OCI-LY1 (cell line): ENCODE data around the gene MIF.

Source experiments
- EZH2 ChIP-seq: fragments of 200-600 bp; sonication (generic), shearing (Covaris generic); IDR thresholded peaks from 2 replicates; pipeline ENCODE4 v1.8.0; 2017; ENCODE audit warnings: borderline replicate concordance, mixed run types, mild to moderate bottlenecking, antibody characterized with exemption, low read length, moderate library complexity, mixed read lengths
- TF ChIP-seq, protein P1 (sequence below): fragments of 200-600 bp; sonication (generic), shearing (Covaris generic); IDR thresholded peaks from 2 replicates; pipeline ENCODE4 v1.5.1; 2017; ENCODE audit warnings: mild to moderate bottlenecking, antibody characterized with exemption, low read length, moderate library complexity, mixed read lengths

DNA sequence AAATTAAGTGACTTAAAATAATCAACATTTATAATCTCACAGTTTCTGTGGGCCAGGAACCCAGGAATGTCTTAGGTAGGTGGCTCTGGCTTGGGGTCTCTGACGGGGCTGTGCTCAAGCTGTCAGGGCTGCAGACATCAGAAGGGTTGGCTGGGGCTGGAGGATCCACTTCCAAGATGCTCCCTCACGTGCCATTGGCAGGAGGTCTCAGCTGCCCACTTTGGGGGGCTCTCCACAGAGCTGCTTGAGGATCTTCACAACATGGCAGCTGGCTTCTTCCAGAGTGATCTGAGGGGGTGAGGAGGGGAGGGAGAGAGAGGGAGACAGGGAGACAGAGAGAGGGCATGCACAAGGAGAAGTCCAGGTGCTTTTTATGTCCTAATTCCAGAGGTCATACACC, 18.4 kb upstream of the MIF start:
- TF ChIP-seq, protein P1, sequence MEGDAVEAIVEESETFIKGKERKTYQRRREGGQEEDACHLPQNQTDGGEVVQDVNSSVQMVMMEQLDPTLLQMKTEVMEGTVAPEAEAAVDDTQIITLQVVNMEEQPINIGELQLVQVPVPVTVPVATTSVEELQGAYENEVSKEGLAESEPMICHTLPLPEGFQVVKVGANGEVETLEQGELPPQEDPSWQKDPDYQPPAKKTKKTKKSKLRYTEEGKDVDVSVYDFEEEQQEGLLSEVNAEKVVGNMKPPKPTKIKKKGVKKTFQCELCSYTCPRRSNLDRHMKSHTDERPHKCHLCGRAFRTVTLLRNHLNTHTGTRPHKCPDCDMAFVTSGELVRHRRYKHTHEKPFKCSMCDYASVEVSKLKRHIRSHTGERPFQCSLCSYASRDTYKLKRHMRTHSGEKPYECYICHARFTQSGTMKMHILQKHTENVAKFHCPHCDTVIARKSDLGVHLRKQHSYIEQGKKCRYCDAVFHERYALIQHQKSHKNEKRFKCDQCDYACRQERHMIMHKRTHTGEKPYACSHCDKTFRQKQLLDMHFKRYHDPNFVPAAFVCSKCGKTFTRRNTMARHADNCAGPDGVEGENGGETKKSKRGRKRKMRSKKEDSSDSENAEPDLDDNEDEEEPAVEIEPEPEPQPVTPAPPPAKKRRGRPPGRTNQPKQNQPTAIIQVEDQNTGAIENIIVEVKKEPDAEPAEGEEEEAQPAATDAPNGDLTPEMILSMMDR, result no peak
- no peak for TF ChIP-seq EZH2
